GM21515 (cell line): Measurements from ENCODE around the gene RAPGEF1.
"Not testable (repeated sequence)": the region's sequence is repeated elsewhere in the genome, so short reads cannot be mapped to it uniquely, and the experiment has no call there.

ENCODE experiments used
- ATAC-seq: cut with Tn5 transposase; IDR thresholded peaks from one replicate; pipeline ENCODE4 v1.9.1; 2021; ENCODE audit not compliant: unreplicated experiment

RAPGEF1 gene

GRCh38 chr9:131673531-131673930, 66.3 kb downstream of the RAPGEF1 start:
- ATAC-seq, result no peak

- ATAC-seq, result no peak
Observed at GRCh38 chr9:131673068-131673467, 66.8 kb downstream of the RAPGEF1 start.

GRCh38 chr9:131672451-131672850, 67.4 kb downstream of the RAPGEF1 start:
- no peak for ATAC-seq

DNA sequence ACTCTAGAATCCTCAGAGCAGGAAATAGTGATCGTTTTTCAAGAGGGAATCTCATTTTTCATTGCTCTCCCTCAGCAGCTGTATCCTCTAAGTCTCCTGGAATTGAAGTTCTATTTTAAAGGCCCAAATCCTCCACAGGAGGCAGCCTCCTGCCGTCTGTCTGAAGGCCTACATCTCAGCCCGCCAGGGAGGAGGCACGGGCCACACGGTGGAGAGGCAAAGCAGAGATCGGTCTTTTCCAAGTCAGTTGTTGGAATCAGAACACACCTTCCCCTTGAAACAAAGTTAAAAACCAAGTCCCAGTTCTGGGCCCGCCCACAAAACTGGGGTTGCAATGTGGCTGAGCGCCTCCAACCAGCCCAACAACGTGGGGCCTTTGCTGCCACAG, 68.7 kb downstream of the RAPGEF1 start:
- no peak for ATAC-seq

DNA sequence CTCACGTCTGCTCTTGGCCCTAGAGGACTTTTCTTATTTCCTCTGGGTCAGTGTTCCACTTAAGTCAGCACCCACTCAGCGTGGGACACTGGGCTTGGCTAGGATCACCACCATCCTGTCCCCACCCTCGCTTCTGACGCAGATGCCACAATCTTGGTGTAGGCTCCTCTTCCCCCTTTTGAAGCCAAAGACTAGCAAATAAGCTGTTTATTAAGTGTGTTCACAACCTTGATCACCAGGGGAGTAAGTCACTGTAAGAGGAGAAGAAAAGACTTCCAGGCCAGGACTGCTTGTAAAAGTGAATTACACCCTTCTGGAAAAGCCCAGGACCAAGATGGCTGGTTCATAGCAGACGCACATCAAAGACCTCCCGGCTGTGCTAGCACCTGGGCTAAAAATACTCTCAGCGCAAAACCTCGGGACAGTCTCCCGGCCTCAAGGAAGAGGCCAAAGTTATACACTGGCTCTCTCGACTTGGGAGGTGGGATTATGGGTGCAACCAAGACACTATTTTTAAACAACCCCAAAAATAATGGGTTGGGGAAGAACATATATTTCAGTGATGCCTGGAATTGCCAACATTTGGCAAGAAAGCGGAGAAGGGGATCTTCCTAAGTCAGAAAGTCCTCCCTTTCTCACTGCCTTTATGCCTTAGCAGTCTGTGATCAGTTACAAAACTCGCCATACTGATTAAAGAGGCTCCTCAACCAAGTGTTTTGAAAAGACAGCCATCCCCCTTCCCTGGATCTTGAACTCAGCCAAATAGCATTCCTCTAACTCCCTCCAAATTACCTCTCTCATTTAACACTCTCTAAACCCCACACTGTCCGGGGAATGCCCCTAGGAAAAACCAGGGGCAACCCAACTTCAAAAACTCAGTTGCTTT, 69.4 kb downstream of the RAPGEF1 start:
- ATAC-seq, result no peak

DNA sequence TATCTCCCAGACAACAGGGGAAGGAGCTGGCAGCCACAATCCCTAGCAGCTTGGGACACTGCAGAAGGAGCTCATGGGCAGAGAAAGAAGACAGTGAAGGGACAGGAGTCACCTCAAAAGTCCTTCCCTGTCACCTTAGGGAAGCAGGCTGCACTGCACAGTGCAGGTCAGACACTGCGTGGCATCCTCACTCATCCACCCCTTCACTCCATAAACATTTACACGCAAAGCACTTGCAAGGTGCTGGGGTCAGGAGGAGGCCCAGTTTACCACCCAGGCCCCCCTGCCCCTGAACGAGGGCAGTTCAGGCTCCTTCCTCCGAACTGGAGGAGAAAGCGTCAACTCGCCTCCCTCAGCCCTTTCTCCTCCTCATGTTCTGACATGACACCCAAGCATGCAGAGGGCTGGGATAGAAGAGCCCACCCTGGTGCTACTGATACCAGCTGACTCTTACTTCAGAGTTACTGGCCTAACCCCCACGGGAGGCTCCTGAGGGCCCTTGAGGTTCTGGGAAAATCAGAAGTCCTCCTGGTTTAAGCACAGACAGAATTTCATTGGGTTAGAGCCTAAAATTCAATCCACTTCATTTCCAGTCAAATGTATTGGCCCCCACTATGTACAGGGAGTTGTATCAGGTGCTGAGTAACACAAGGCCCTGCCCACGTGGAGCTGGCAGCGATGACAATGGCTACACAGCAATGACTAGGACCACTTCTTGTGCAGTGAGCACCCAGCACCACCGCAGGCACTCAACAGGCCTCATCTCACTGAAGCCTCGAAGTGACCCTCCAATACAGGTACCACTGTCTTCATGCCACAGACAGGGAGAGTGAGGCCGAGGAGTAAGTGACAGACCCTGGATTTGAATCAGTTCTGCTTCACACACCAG, 70.4 kb downstream of the RAPGEF1 start:
- no peak for ATAC-seq

- ATAC-seq, result no peak
Observed at GRCh38 chr9:131668439-131669268, 71.2 kb downstream of the RAPGEF1 start.

DNA sequence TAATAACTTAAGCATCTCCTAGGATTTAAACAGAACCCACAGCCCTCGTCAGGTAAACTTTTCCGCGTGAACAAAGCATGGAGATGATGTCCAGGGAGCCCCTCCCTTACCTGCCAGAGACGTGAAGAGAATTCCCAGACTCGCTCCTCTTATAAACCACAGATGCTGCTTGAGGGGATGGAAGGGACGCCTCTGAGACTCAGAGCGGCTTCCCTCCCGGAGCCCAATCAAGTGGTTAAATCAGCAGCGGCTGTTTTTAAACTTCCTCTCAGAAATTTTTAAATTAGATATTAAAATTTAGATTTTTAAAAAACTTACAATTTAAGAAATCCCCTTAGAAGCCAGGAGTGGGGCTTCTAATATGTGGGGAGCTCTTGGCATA, 71.8 kb downstream of the RAPGEF1 start:
- no peak for ATAC-seq

DNA sequence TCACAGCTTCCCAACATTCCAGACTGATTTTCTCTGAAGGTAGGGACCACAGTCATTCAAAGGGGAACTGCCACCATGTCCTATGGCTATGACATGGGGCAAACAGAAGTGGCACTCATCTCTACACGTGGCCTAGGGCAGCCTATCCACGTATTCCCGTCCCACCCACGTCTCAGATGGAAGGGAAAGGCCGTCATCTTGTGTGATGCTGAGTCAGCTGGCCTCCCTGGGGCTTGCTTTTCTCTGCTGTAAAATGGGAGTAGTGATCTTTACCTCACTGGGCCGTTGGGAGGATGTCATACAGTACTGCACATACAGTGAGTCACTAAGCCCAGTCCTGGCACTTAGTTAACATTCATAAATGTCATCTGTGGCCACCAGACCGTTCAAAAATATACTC, 72.3 kb downstream of the RAPGEF1 start:
- ATAC-seq, result no peak

DNA sequence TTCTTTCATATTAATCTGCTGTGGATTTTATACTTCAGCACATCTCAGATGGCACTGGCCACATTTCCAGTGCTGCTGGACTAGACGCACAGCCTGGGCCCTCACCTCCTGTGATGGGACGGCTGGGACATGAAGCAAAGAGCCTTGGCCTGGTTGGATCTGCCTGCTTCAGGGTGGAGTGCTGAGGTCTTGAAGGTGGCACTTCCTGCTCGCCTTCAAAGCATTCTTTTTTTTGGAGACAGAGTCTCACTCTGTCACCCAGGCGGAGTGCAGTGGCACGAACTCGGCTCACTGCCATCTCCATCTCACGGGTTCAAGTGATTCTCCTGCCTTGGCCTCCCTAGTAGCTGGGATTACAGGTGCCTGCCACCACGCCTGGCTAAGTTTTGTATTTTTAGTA, 73.1 kb downstream of the RAPGEF1 start:
- no peak for ATAC-seq

DNA sequence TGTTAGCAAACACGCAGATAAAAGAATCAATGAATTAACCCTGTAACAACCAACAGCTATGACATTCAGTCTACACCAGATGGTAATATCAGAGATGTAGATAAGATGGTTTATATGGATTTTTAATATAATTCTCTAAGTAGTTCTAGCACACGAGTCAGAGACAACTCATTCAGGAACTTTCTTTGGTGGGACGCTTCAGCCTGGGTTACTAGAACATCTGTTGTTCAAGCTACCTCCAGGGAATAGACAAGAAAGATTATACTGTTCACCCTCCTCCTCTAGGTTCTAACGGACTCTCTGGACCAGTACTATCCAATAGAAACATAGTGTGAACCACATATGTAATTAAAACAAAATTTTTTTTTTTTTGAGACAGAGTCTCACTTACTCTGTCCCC, 73.8 kb downstream of the RAPGEF1 start:
- ATAC-seq, result no peak

GRCh38 chr9:131663288-131663687, 76.6 kb downstream of the RAPGEF1 start:
- ATAC-seq, result no peak

DNA sequence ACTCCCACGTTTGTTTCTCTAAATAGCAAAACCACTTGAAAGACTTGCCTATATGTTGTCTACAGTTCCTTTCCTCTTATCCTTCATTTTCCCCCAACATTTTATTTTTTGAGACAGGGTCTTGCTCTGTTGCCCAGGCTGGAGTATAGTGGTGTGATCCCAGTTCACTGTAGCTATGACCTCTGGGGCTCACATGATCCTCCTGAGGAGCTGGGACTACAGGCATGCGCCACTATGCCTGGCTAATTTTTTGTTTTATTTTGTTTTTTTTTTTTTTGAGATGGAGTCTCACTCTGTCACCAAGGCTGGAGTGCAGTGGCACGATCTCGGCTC, 77.6 kb downstream of the RAPGEF1 start:
- not testable (repeated sequence) for ATAC-seq

DNA sequence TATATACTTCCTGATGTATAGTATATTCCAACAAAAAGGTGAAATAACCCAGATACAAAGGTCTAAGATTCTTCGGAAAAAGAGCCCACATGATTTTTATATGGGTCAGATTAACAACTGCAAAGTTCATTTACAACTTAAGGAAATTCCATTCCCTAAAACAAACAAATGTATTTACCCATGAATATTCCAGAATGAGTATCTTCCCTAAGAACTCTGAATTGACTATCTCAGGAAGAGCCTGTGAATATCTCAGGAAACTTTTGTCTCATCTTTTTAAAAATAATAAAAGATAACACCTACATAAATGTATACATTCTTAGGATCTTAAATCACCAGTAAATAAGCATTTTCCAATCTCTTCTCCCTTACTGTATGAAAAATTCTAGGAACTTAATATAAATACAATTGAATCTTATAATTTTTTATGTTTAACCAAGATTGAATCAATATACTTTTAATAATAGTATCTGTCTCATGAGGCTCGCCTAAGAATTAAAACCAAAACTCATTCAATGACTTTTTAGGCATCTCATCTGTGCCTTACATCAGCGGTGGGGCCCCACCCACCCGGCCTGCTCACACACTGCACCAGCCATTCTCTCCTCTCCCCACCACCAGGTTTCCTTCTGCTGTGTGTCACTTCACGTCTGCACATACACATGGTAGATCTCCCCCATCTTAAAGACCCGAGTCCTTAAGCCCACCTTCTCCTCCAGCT, 78.1 kb downstream of the RAPGEF1 start:
- no peak for ATAC-seq

DNA sequence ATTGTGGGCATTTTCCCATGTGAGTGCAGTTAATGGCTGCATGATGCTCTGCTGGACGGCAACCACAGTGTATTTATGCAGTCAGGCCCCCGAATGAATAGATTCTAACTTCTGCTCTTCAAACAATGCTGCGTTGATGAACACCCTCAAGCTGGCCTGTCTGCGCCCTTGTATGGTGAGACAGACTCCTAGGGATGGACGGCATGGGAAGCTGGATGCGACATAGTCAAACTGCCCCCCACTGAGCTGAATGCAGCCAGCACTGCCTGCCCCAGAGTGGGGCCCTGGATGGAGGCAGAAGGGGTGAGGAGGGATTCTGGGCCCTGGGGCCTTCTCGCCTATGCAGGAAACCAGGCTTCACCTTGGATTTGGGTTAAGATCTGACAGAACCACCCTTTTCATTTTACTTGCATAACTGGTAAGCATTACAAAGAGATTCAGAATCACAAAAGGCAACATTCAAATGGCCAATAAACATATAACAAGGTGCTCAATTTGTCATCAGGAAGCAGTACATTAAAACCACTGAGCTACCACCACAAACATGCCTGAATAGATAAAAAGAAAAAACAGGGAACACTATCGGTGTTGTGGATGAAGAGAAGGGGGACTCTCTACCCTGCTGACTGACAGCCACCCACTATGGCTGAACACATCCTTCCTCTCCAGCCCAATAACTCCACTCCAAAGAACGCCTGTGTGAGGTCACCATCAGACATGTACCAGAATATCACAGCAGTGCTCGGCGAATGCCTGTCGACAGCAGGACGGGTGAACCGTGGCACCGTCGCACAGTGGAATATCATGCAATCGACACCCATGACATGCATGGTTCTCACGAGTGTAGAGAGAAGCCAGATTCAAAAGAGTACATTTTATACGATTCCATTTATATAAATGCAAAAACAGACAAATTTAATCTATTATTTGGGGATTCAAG, 79.1 kb downstream of the RAPGEF1 start:
- no peak for ATAC-seq

DNA sequence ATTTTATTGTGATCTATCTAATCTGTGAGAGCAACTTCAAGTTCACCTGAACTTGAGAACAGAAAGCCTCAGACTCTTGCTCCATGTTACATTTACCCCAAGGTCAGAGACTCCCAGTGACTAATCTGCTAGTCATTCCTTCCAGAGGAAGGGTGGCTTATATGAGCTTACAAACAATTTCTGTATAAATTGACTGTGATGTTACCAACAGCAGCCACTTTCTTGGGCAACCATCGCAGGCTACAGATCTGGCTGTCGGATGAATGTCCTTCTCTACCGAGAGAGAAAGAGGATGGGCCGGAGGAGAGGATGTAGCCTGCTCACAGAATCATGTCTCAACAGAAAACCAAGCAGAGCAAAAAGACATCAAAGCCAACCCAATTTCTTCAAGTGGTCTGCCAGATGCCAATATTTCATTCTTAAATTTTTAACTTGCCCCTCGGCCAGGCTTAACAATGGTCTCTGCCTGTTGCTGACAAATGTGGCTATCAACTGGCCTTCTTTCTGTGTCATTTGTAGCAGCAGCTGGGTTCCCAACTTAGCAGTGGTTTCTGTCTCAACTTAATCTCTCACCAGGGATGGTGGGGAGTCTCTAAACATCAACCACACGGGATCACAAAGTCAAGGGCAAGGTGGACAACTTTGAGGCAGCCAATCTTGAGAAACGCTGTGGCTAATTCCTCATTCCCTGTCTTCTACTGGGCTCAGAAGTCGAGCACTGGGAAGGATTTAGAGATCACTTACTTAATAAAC, 81.3 kb downstream of the RAPGEF1 start:
- no peak for ATAC-seq

GRCh38 chr9:131657940-131658339, 81.9 kb downstream of the RAPGEF1 start:
- ATAC-seq, result no peak

- ATAC-seq, result no peak
Observed at GRCh38 chr9:131657456-131657855, 82.4 kb downstream of the RAPGEF1 start.

GRCh38 chr9:131657037-131657377, 82.9 kb downstream of the RAPGEF1 start:
- ATAC-seq, result peak; percentile 32
